WTC11 (cell line): ENCODE results near the gene RNF145. TPM values are rescaled to one million over a fixed set of nuclear protein-coding genes. Genes with fewer than 3 reads are reported as not detected.
"Not testable (repeated sequence)": the region's sequence is repeated elsewhere in the genome, so short reads cannot be mapped to it uniquely, and the experiment has no call there.

ENCODE experiments used
- ATAC-seq: fragments of 200-7000 bp; cut with Tn5 transposase; 2 replicates; pipeline ENCODE4 v1.10.0; 2021; ENCODE audit warnings: mild to moderate bottlenecking, moderate library complexity
- CTCF ChIA-PET: fragments of 300-600 bp; sonication (Branson Sonifier 250); formaldehyde crosslinking; loops from one replicate; lab custom pipeline; 2021; ENCODE audit warnings: antibody characterized with exemption; lab: Charles Lee
- POLR2A ChIA-PET: fragments of 350-600 bp; sonication (Branson Sonifier 250); formaldehyde crosslinking; loops from one replicate; lab custom pipeline; 2021; ENCODE audit warnings: antibody characterized with exemption; lab: Charles Lee
- DNase-seq: peaks from one replicate; pipeline ENCODE4 v3.0.0; 2021; ENCODE audit warnings: low spot score
- H3K27ac Mint-ChIP-seq: 2 replicates; pipeline ENCODE4 v1.8.0; 2021; ENCODE audit warnings: mixed read lengths
- H3K27me3 Mint-ChIP-seq: 2 replicates; pipeline ENCODE4 v1.8.0; 2021; ENCODE audit warnings: low read depth, mild to moderate bottlenecking, moderate library complexity, mixed read lengths
- H3K36me3 Mint-ChIP-seq: 2 replicates; pipeline ENCODE4 v1.8.0; 2021; ENCODE audit warnings: mixed read lengths
- H3K4me1 Mint-ChIP-seq: 2 replicates; pipeline ENCODE4 v1.8.0; 2022; ENCODE audit warnings: mixed read lengths
- H3K4me3 Mint-ChIP-seq: 2 replicates; pipeline ENCODE4 v1.8.0; 2021; ENCODE audit warnings: mild to moderate bottlenecking, moderate library complexity, mixed read lengths
- H3K9me3 Mint-ChIP-seq: 2 replicates; pipeline ENCODE4 v1.8.0; 2021; ENCODE audit warnings: mixed read lengths
- CREB1 ChIP-seq: sonication (generic); formaldehyde crosslinking; IDR thresholded peaks from 2 replicates; pipeline ENCODE4 v1.8.0; 2023; ENCODE audit warnings: mild to moderate bottlenecking, missing genetic modification reagents
- CREM ChIP-seq: sonication (generic); formaldehyde crosslinking; IDR thresholded peaks from 2 replicates; pipeline ENCODE4 v1.8.1; 2022; ENCODE audit warnings: mild to moderate bottlenecking, missing genetic modification reagents, moderate library complexity
- FOXK1 ChIP-seq: sonication (generic); formaldehyde crosslinking; IDR thresholded peaks from 2 replicates; pipeline ENCODE4 v1.8.0; 2022; ENCODE audit warnings: mild to moderate bottlenecking, moderate library complexity, missing genetic modification reagents
- GABPB1 ChIP-seq: sonication (generic); formaldehyde crosslinking; IDR thresholded peaks from 2 replicates; pipeline ENCODE4 v1.8.1; 2023; ENCODE audit warnings: mild to moderate bottlenecking, missing genetic modification reagents
- GTF2I ChIP-seq: fragments of 250-450 bp; sonication (Bioruptor Pico); conservative IDR thresholded peaks from 2 replicates; pipeline ENCODE4 v1.4.0; 2021; ENCODE audit warnings: mild to moderate bottlenecking
- IRF2 ChIP-seq: sonication (generic); formaldehyde crosslinking; IDR thresholded peaks from 2 replicates; pipeline ENCODE4 v1.8.0; 2022; ENCODE audit warnings: low read depth, missing genetic modification reagents, borderline replicate concordance
- KAT7 ChIP-seq: sonication (generic); formaldehyde crosslinking; IDR thresholded peaks from 2 replicates; pipeline ENCODE4 v1.8.1; 2023; ENCODE audit warnings: missing genetic modification reagents, mild to moderate bottlenecking, borderline replicate concordance
- NFYB ChIP-seq: sonication (generic); formaldehyde crosslinking; conservative IDR thresholded peaks from 2 replicates; pipeline ENCODE4 v1.8.0; 2022; ENCODE audit warnings: low read depth, missing genetic modification reagents
- RORB ChIP-seq: fragments of 250-450 bp; sonication (Bioruptor Pico); IDR thresholded peaks from 2 replicates; pipeline ENCODE4 v1.9.0; 2021; ENCODE audit warnings: mild to moderate bottlenecking
- SMAD4 ChIP-seq: sonication (generic); formaldehyde crosslinking; IDR thresholded peaks from 2 replicates; pipeline ENCODE4 v1.8.0; 2022; ENCODE audit warnings: mild to moderate bottlenecking, missing genetic modification reagents
- SP1 ChIP-seq: sonication (generic); formaldehyde crosslinking; conservative IDR thresholded peaks from 2 replicates; pipeline ENCODE4 v1.8.1; 2022; ENCODE audit warnings: missing genetic modification reagents
- TCF7 ChIP-seq: sonication (generic); formaldehyde crosslinking; IDR thresholded peaks from 2 replicates; pipeline ENCODE4 v1.8.0; 2022; ENCODE audit warnings: mild to moderate bottlenecking, low read depth, missing genetic modification reagents, moderate library complexity
- TEAD1 ChIP-seq: sonication (generic); formaldehyde crosslinking; IDR thresholded peaks from 2 replicates; pipeline ENCODE4 v1.8.0; 2022; ENCODE audit warnings: mild to moderate bottlenecking, missing genetic modification reagents
- TEAD4 ChIP-seq: sonication (generic); formaldehyde crosslinking; IDR thresholded peaks from 2 replicates; pipeline ENCODE4 v1.8.0; 2022; ENCODE audit warnings: mild to moderate bottlenecking, missing genetic modification reagents
- ZNF121 ChIP-seq: sonication (generic); formaldehyde crosslinking; IDR thresholded peaks from 2 replicates; pipeline ENCODE4 v1.8.0; 2023; ENCODE audit warnings: missing genetic modification reagents
- ZNF317 ChIP-seq: sonication (generic); formaldehyde crosslinking; IDR thresholded peaks from 2 replicates; pipeline ENCODE4 v1.8.1; 2023; ENCODE audit warnings: low read depth, mild to moderate bottlenecking, moderate library complexity, missing genetic modification reagents, borderline replicate concordance
- ZNF671 ChIP-seq: fragments of 250-450 bp; sonication (Bioruptor Pico); IDR thresholded peaks from 2 replicates; pipeline ENCODE4 v1.8.0; 2021; ENCODE audit warnings: mild to moderate bottlenecking
- total RNA-seq: library from RNA; stranded (reverse); gene quantifications from 3 replicates; pipeline ENCODE4 v1.2.3, GENCODE V29; 2021
- TF ChIP-seq, protein P1 (sequence below): sonication (generic); formaldehyde crosslinking; IDR thresholded peaks from 2 replicates; pipeline ENCODE4 v1.8.0; 2023; ENCODE audit warnings: mild to moderate bottlenecking, missing genetic modification reagents
- TF ChIP-seq, protein P2 (sequence below): sonication (generic); formaldehyde crosslinking; IDR thresholded peaks from 2 replicates; pipeline ENCODE4 v1.8.0; 2022; ENCODE audit warnings: mild to moderate bottlenecking, missing genetic modification reagents
- TF ChIP-seq, protein P3 (sequence below): sonication (generic); formaldehyde crosslinking; IDR thresholded peaks from 2 replicates; pipeline ENCODE4 v1.8.0; 2022; ENCODE audit warnings: mild to moderate bottlenecking, missing genetic modification reagents
- TF ChIP-seq, protein P4 (sequence below): sonication (generic); formaldehyde crosslinking; IDR thresholded peaks from 2 replicates; pipeline ENCODE4 v1.8.1; 2022; ENCODE audit warnings: low read depth, missing genetic modification reagents, borderline replicate concordance
- TF ChIP-seq, protein P5 (sequence below): sonication (generic); formaldehyde crosslinking; IDR thresholded peaks from 2 replicates; pipeline ENCODE4 v1.8.1; 2023; ENCODE audit warnings: mild to moderate bottlenecking, missing genetic modification reagents

Gene RNF145
- total RNA-seq, 1 experiment from 2014 or later: 76.8 TPM

DNA sequence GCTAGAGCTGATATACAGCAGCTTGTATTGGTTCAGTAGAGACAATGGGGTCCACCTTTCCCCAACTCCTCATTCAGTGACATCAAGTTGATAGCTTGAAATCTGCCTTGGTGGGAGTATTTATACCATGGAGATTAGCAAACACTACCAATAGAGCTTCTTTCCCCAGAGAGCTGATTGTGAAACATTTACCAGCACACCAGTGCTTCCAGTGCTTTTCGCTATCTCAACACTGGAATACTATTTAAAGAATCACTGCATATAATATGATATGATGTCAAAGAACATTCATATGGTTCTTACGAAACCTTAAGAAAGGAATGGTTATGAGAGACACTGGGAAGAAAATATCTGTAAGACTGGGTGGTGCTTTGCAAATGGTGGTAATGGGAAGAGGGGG, 21.8 kb upstream of the RNF145 start:
- H3K4me3 Mint-ChIP-seq: no peak overlapping the region
- ATAC-seq: no peak
- H3K4me1 Mint-ChIP-seq: peaks cover 8% of the 10 kb centered on the region
- peaks cover 98% of the 10 kb centered on the region for H3K27me3 Mint-ChIP-seq
- H3K27ac Mint-ChIP-seq: no peak overlapping the region
- POLR2A ChIA-PET: no interaction called here
- TF ChIP-seq, protein P1, sequence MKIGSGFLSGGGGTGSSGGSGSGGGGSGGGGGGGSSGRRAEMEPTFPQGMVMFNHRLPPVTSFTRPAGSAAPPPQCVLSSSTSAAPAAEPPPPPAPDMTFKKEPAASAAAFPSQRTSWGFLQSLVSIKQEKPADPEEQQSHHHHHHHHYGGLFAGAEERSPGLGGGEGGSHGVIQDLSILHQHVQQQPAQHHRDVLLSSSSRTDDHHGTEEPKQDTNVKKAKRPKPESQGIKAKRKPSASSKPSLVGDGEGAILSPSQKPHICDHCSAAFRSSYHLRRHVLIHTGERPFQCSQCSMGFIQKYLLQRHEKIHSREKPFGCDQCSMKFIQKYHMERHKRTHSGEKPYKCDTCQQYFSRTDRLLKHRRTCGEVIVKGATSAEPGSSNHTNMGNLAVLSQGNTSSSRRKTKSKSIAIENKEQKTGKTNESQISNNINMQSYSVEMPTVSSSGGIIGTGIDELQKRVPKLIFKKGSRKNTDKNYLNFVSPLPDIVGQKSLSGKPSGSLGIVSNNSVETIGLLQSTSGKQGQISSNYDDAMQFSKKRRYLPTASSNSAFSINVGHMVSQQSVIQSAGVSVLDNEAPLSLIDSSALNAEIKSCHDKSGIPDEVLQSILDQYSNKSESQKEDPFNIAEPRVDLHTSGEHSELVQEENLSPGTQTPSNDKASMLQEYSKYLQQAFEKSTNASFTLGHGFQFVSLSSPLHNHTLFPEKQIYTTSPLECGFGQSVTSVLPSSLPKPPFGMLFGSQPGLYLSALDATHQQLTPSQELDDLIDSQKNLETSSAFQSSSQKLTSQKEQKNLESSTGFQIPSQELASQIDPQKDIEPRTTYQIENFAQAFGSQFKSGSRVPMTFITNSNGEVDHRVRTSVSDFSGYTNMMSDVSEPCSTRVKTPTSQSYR (CRISPR knock-in tag): no peak
- TF ChIP-seq, protein P2, sequence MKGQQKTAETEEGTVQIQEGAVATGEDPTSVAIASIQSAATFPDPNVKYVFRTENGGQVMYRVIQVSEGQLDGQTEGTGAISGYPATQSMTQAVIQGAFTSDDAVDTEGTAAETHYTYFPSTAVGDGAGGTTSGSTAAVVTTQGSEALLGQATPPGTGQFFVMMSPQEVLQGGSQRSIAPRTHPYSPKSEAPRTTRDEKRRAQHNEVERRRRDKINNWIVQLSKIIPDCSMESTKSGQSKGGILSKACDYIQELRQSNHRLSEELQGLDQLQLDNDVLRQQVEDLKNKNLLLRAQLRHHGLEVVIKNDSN (CRISPR knock-in tag): no peak
- TF ChIP-seq TCF7 (CRISPR knock-in tag) (no peak), SMAD4 (no peak), ZNF671 (CRISPR knock-in tag) (no peak), CREM (CRISPR knock-in tag) (no peak), TEAD1 (CRISPR knock-in tag) (no peak), IRF2 (no peak), ZNF317 (no peak), GTF2I (CRISPR knock-in tag) (no peak), KAT7 (CRISPR knock-in tag) (no peak), RORB (CRISPR knock-in tag) (no peak), SP1 (CRISPR knock-in tag) (no peak), NFYB (no peak), CREB1 (CRISPR knock-in tag) (no peak), FOXK1 (no peak), TEAD4 (CRISPR knock-in tag) (no peak)
- TF ChIP-seq, protein P3, sequence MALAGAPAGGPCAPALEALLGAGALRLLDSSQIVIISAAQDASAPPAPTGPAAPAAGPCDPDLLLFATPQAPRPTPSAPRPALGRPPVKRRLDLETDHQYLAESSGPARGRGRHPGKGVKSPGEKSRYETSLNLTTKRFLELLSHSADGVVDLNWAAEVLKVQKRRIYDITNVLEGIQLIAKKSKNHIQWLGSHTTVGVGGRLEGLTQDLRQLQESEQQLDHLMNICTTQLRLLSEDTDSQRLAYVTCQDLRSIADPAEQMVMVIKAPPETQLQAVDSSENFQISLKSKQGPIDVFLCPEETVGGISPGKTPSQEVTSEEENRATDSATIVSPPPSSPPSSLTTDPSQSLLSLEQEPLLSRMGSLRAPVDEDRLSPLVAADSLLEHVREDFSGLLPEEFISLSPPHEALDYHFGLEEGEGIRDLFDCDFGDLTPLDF (CRISPR knock-in tag): no peak
- TF ChIP-seq, protein P4, sequence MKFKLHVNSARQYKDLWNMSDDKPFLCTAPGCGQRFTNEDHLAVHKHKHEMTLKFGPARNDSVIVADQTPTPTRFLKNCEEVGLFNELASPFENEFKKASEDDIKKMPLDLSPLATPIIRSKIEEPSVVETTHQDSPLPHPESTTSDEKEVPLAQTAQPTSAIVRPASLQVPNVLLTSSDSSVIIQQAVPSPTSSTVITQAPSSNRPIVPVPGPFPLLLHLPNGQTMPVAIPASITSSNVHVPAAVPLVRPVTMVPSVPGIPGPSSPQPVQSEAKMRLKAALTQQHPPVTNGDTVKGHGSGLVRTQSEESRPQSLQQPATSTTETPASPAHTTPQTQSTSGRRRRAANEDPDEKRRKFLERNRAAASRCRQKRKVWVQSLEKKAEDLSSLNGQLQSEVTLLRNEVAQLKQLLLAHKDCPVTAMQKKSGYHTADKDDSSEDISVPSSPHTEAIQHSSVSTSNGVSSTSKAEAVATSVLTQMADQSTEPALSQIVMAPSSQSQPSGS (CRISPR knock-in tag): no peak
- TF ChIP-seq, protein P5, sequence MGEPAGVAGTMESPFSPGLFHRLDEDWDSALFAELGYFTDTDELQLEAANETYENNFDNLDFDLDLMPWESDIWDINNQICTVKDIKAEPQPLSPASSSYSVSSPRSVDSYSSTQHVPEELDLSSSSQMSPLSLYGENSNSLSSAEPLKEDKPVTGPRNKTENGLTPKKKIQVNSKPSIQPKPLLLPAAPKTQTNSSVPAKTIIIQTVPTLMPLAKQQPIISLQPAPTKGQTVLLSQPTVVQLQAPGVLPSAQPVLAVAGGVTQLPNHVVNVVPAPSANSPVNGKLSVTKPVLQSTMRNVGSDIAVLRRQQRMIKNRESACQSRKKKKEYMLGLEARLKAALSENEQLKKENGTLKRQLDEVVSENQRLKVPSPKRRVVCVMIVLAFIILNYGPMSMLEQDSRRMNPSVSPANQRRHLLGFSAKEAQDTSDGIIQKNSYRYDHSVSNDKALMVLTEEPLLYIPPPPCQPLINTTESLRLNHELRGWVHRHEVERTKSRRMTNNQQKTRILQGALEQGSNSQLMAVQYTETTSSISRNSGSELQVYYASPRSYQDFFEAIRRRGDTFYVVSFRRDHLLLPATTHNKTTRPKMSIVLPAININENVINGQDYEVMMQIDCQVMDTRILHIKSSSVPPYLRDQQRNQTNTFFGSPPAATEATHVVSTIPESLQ (CRISPR knock-in tag): no peak
- TF ChIP-seq, all 79 proteins: peak for 0
- CTCF ChIA-PET: no interaction called here
- DNase-seq: no peak
- Mint-ChIP-seq H3K9me3 (no peaks in the 10 kb centered on the region), H3K36me3 (no peaks in the 10 kb centered on the region)

DNA sequence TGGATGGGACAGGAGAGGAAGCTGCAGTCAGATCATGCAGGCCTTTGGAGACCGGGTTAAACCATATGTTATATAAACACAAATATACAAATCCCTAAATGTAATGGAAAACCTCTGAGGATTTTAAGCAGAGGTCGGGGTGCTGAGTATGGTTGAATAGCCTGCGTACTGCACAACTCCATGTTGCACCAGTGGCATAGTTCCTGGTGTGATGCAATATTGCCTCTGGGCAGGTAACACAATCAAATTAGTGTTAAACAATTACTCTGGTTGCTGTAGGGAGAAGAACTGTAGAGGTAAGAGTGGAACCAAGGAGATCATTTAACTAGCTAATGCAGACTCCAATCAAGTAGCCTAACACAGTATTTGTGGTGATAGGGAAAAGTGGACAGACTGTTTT, 21.3 kb upstream of the RNF145 start:
- no peaks in the 10 kb centered on the region for H3K36me3 Mint-ChIP-seq
- no peak overlapping the region for H3K27ac Mint-ChIP-seq
- ATAC-seq (no peak), DNase-seq (no peak)
- ChIA-PET CTCF (no interaction called here), POLR2A (no interaction called here)
- TF ChIP-seq GABPB1 (CRISPR knock-in tag) (peak; percentile 91), ZNF121 (CRISPR knock-in tag) (no peak)
- no peak overlapping the region for H3K4me3 Mint-ChIP-seq
- peaks cover 99% of the 10 kb centered on the region for H3K27me3 Mint-ChIP-seq
- H3K4me1 Mint-ChIP-seq: peaks cover 8% of the 10 kb centered on the region
- no peaks in the 10 kb centered on the region for H3K9me3 Mint-ChIP-seq

DNA sequence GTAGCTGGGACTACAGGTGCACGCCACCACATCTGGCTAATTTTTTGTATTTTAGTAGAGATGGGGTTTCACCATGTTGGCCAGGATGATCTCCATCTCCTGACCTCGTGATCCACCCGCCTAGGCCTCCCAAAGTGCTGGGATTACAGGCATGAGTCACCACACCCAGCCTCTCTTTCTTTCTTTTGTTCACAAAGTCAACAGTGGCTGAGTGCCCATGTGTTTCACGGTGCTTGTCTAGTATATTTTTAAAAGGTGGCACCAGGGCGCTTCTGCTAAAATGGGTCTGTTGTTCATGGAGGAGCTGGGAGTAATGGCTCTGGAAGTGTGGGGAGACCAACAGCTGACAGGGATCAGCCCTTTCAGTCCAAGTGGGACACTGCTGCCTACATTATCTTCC, 18.7 kb upstream of the RNF145 start:
- H3K27ac Mint-ChIP-seq, H3K4me1 Mint-ChIP-seq, H3K9me3 Mint-ChIP-seq, ATAC-seq, CTCF ChIA-PET, DNase-seq, H3K4me3 Mint-ChIP-seq, POLR2A ChIA-PET, H3K36me3 Mint-ChIP-seq: not testable (repeated sequence)
- H3K27me3 Mint-ChIP-seq: peaks cover 99% of the 10 kb centered on the region
